ENCODE data around the gene GLMP. TPM values are rescaled to one million over a fixed set of nuclear protein-coding genes. Genes with fewer than 3 reads are reported as not detected.

GLMP gene
- total and polyA plus RNA-seq, 2 of the 13 experiments (the other 11 are each of a cell fraction or from before 2014, with no cell fraction given): 44.6 to 75.8 TPM

GRCh38 chr1:156245451-156246232 is 49.8 kb downstream of the GLMP start (continued):
- 0 out of 2 replicates have a peak, but pooled peaks have one; percentile 27 for TF ChIP-seq ZBTB20 (CRISPR knock-in tag; IDR thresholded peaks at IDR 0.05; ENCODE audit: borderline replicate concordance, low read depth)
- 0 out of 2 replicates have a peak, but pooled peaks have one; percentile 71 for TF ChIP-seq ZNF326 (CRISPR knock-in tag; IDR thresholded peaks at IDR 0.05; ENCODE audit: borderline replicate concordance)
- TF ChIP-seq AKNA (CRISPR knock-in tag; IDR thresholded peaks at IDR 0.05; ENCODE audit: borderline replicate concordance): no peak
- TF ChIP-seq SALL1 (CRISPR knock-in tag; IDR thresholded peaks at IDR 0.05): peak; percentile 54
- no peak for TF ChIP-seq SOX6 (IDR thresholded peaks at IDR 0.05)
- TF ChIP-seq SOX6 (CRISPR knock-in tag; IDR thresholded peaks at IDR 0.05): 0 out of 2 replicates have a peak, but pooled peaks have one; percentile 8
- peak; percentile 63 for TF ChIP-seq ZFP91 (CRISPR knock-in tag; IDR thresholded peaks at IDR 0.05; ENCODE audit: borderline replicate concordance)
- TF ChIP-seq ZNF737 (CRISPR knock-in tag; IDR thresholded peaks at IDR 0.05; ENCODE audit: borderline replicate concordance): no peak
- 0 out of 2 replicates have a peak, but pooled peaks have one; percentile 6 for TF ChIP-seq ZNF788 (CRISPR knock-in tag; IDR thresholded peaks at IDR 0.05; ENCODE audit: borderline replicate concordance)
- TF ChIP-seq TCF12 (IDR thresholded peaks at IDR 0.05): no peak
- peak; percentile 51; the same call in 1 of the 2 replicates for TF ChIP-seq TCF12 (CRISPR knock-in tag; IDR thresholded peaks at IDR 0.05)
- no peak for TF ChIP-seq ELF3 (CRISPR knock-in tag; IDR thresholded peaks at IDR 0.05)
- no peak; the same call in 1 of the 2 replicates for TF ChIP-seq ZHX1 (CRISPR knock-in tag; IDR thresholded peaks at IDR 0.05; ENCODE audit: low read depth)
- peak; percentile 81; the same call in 1 of the 2 replicates for TF ChIP-seq IRF9 (CRISPR knock-in tag; IDR thresholded peaks at IDR 0.05; ENCODE audit: borderline replicate concordance)
- 0 out of 2 replicates have a peak, but pooled peaks have one; percentile 62 for TF ChIP-seq CAMTA2 (CRISPR knock-in tag; IDR thresholded peaks at IDR 0.05; ENCODE audit: borderline replicate concordance)
- TF ChIP-seq AGO2 (optimal IDR thresholded peaks at IDR 0.05; ENCODE audit: low read depth, low read length): peak; percentile 93
- TF ChIP-seq ZNF138 (CRISPR knock-in tag; IDR thresholded peaks at IDR 0.05; ENCODE audit: low read depth): no peak; the same call in 1 of the 2 replicates
